Glutamatergic neuron (in vitro differentiated cells): Measurements from ENCODE around the gene SNN. TPM values are rescaled to one million over a fixed set of nuclear protein-coding genes. Genes with fewer than 3 reads are reported as not detected.

Experiments used
- DNase-seq: peaks from one replicate; pipeline ENCODE4 v3.0.0; 2022
- H3K27ac Mint-ChIP-seq: one replicate; pipeline ENCODE4 v1.8.0; 2020; ENCODE audit warnings: mild to moderate bottlenecking, mixed read lengths, inconsistent platforms; ENCODE audit not compliant: unreplicated experiment
- H3K27me3 Mint-ChIP-seq: one replicate; pipeline ENCODE4 v1.8.0; 2020; ENCODE audit warnings: mild to moderate bottlenecking, moderate library complexity, mixed read lengths, inconsistent platforms; ENCODE audit not compliant: unreplicated experiment
- H3K36me3 Mint-ChIP-seq: one replicate; pipeline ENCODE4 v1.8.0; 2020; ENCODE audit warnings: mild to moderate bottlenecking, mixed read lengths, inconsistent platforms; ENCODE audit not compliant: unreplicated experiment
- H3K4me1 Mint-ChIP-seq: one replicate; pipeline ENCODE4 v1.8.0; 2020; ENCODE audit warnings: mild to moderate bottlenecking, low read depth, mixed read lengths, inconsistent platforms; ENCODE audit not compliant: unreplicated experiment
- H3K4me3 Mint-ChIP-seq: one replicate; pipeline ENCODE4 v1.8.0; 2020; ENCODE audit warnings: mild to moderate bottlenecking, mixed read lengths, inconsistent platforms; ENCODE audit not compliant: unreplicated experiment
- H3K9me3 Mint-ChIP-seq: one replicate; pipeline ENCODE4 v1.8.0; 2020; ENCODE audit warnings: mild to moderate bottlenecking, moderate library complexity, mixed read lengths, inconsistent platforms; ENCODE audit not compliant: unreplicated experiment
- CTCF ChIP-seq: fragments of 200-600 bp; sonication (generic); IDR thresholded peaks from one replicate; pipeline ENCODE4 v1.5.0; 2021; ENCODE audit not compliant: partially characterized antibody, unreplicated experiment
- total RNA-seq: library from RNA; stranded (reverse); fragmentation: NEBNext Ultra II Directional; extraction: Animal tissue kit (Norgen Biotek cat#: 25700); gene quantifications from one replicate; pipeline ENCODE4 v1.2.1, GENCODE V29; 2021; ENCODE audit not compliant: unreplicated experiment

Gene SNN
- total RNA-seq, 1 donor from 2014 or later, result 491 TPM

- H3K36me3 Mint-ChIP-seq, result no peaks in the 10 kb centered on the region
- no peak for TF ChIP-seq CTCF
- peaks cover 10% of the 10 kb centered on the region for H3K27me3 Mint-ChIP-seq
- H3K9me3 Mint-ChIP-seq, result no peaks in the 10 kb centered on the region
- H3K4me1 Mint-ChIP-seq, result peaks cover 22% of the 10 kb centered on the region
- no peak overlapping the region for H3K4me3 Mint-ChIP-seq
- H3K27ac Mint-ChIP-seq, result no peak overlapping the region
- DNase-seq, result no peak
These were observed 25.5 kb upstream of the SNN start for GRCh38 chr16:11642765-11643116.

- TF ChIP-seq CTCF, result no peak
- Mint-ChIP-seq H3K27me3 (peaks cover 2% of the 10 kb centered on the region), H3K4me1 (peaks cover 2% of the 10 kb centered on the region), H3K36me3 (no peaks in the 10 kb centered on the region), H3K9me3 (no peaks in the 10 kb centered on the region), H3K27ac (no peak overlapping the region), H3K4me3 (no peak overlapping the region)
- DNase-seq, result no peak
These were observed 19.0 kb upstream of the SNN start for GRCh38 chr16:11649276-11649675.

- H3K27ac Mint-ChIP-seq, result no peak overlapping the region
- no peak overlapping the region for H3K4me3 Mint-ChIP-seq
- peaks cover 4% of the 10 kb centered on the region for H3K27me3 Mint-ChIP-seq
- no peaks in the 10 kb centered on the region for H3K36me3 Mint-ChIP-seq
- no peak for DNase-seq
- no peak for TF ChIP-seq CTCF
- H3K4me1 Mint-ChIP-seq, result peaks cover 4% of the 10 kb centered on the region
- no peaks in the 10 kb centered on the region for H3K9me3 Mint-ChIP-seq
These were observed 17.3 kb upstream of the SNN start for GRCh38 chr16:11650641-11651591.

- Mint-ChIP-seq H3K4me1 (peaks cover 4% of the 10 kb centered on the region), H3K27ac (no peak overlapping the region), H3K9me3 (no peaks in the 10 kb centered on the region), H3K4me3 (no peak overlapping the region), H3K36me3 (no peaks in the 10 kb centered on the region), H3K27me3 (peaks cover 4% of the 10 kb centered on the region)
- no peak for DNase-seq
- TF ChIP-seq CTCF, result no peak
These were observed 16.5 kb upstream of the SNN start for GRCh38 chr16:11651796-11652195.

GRCh38 chr16:11655655-11656054, 12.6 kb upstream of the SNN start:
- H3K4me1 Mint-ChIP-seq, result peaks cover 10% of the 10 kb centered on the region
- no peak overlapping the region for H3K27ac Mint-ChIP-seq
- H3K27me3 Mint-ChIP-seq, result peaks cover 4% of the 10 kb centered on the region
- H3K36me3 Mint-ChIP-seq, result no peaks in the 10 kb centered on the region
- no peak for DNase-seq
- no peak for TF ChIP-seq CTCF
- H3K4me3 Mint-ChIP-seq, result no peak overlapping the region
- H3K9me3 Mint-ChIP-seq, result no peaks in the 10 kb centered on the region
